Suprapubic skin (tissue), 4 donors: ENCODE results near the gene MYB. TPM values are rescaled to one million over a fixed set of nuclear protein-coding genes. Genes with fewer than 3 reads are reported as not detected.

Experiments
- DNase-seq, 2 donors: peaks; one replicate each; pipeline ENCODE4 v3.0.0-alpha.2; 2019; ENCODE audit warnings: low spot score in 2 of 2
- H3K27ac ChIP-seq: fragments of 200-600 bp; sonication (generic); one replicate; pipeline ENCODE4 v1.5.1; 2019
- H3K27me3 ChIP-seq: fragments of 200-600 bp; sonication (generic); one replicate; pipeline ENCODE4 v1.5.1; 2019
- H3K36me3 ChIP-seq: fragments of 200-600 bp; sonication (generic); one replicate; pipeline ENCODE4 v1.5.1; 2019
- H3K4me1 ChIP-seq: fragments of 200-600 bp; sonication (generic); one replicate; pipeline ENCODE4 v1.5.1; 2019
- H3K4me3 ChIP-seq: fragments of 200-600 bp; sonication (generic); one replicate; pipeline ENCODE4 v1.5.1; 2019; ENCODE audit warnings: mild to moderate bottlenecking
- H3K9me3 ChIP-seq: fragments of 200-600 bp; sonication (generic); one replicate; pipeline ENCODE4 v1.5.1; 2019
- CTCF ChIP-seq, 2 donors: fragments of 200-600 bp in 1 of 2; fragments of 450-650 bp in 1 of 2; sonication (generic) in 1 of 2; IDR thresholded peaks; one replicate each; pipeline ENCODE4 v1.5.1; 2016 to 2019; ENCODE audit warnings: antibody characterized with exemption in 2 of 2, mild to moderate bottlenecking in 1 of 2, moderate library complexity in 1 of 2
- EP300 ChIP-seq: sonication (generic); formaldehyde crosslinking; IDR thresholded peaks from one replicate; pipeline ENCODE4 v1.6.1; 2017; ENCODE audit warnings: antibody characterized with exemption
- POLR2A ChIP-seq, 2 donors: fragments of 450-650 bp; IDR thresholded peaks; one replicate each; pipeline ENCODE4 v1.6.1; 2017; ENCODE audit warnings: antibody characterized with exemption in 2 of 2, mild to moderate bottlenecking in 2 of 2, moderate library complexity in 2 of 2
- POLR2AphosphoS5 ChIP-seq, 3 donors: sonication (generic); formaldehyde crosslinking; IDR thresholded peaks; one replicate each; pipeline ENCODE4 v1.6.1; 2017; ENCODE audit warnings: antibody characterized with exemption in 3 of 3
- WGBS: methylation state at CpG from one replicate; pipeline ENCODE4 v1.1.5; 2018; 5-methylcytosine and 5-hydroxymethylcytosine counted together
- total RNA-seq, 4 donors: library from RNA; depleted of rRNA; stranded (reverse); fragments of >200 nt; gene quantifications; one replicate each; pipeline ENCODE4 v1.1.0, GENCODE V29; 2016

Gene MYB
- total RNA-seq, 4 donors from 2014 or later, result 5.1 to 18.0 (median 8.8) TPM

- Histone ChIP-seq H3K27me3 (peaks cover 5% of the 10 kb centered on the region), H3K9me3 (no peaks in the 10 kb centered on the region), H3K4me3 (no peak overlapping the region), H3K36me3 (no peaks in the 10 kb centered on the region), H3K27ac (no peak overlapping the region), H3K4me1 (peaks cover 23% of the 10 kb centered on the region)
- DNase-seq, result no peak
- TF ChIP-seq CTCF (IDR thresholded peaks at IDR 0.05), result no peak
- TF ChIP-seq POLR2AphosphoS5 (IDR thresholded peaks at IDR 0.05), result no peak
- no peak for TF ChIP-seq POLR2A (IDR thresholded peaks at IDR 0.05)
- no peak for TF ChIP-seq EP300
- 67% methylated on average over 2 of the region's 2 CpGs for WGBS
These were observed 1.7 kb upstream of the MYB start for GRCh38 chr6:135179372-135179771.

GRCh38 chr6:135179920-135180541 is 1.1 kb upstream of the MYB start:
- no peak for DNase-seq
- Histone ChIP-seq H3K36me3 (no peaks in the 10 kb centered on the region), H3K27ac (no peak overlapping the region), H3K27me3 (peaks cover 9% of the 10 kb centered on the region), H3K4me3 (peak overlapping the region; percentile 68), H3K4me1 (peaks cover 23% of the 10 kb centered on the region), H3K9me3 (no peaks in the 10 kb centered on the region)
- whole genome bisulfite sequencing, result 15% methylated on average over 16 of the region's 16 CpGs
- TF ChIP-seq POLR2A (IDR thresholded peaks at IDR 0.05) (no peak), EP300 (no peak), POLR2AphosphoS5 (IDR thresholded peaks at IDR 0.05) (no peak), CTCF (IDR thresholded peaks at IDR 0.05) (no peak)

GRCh38 chr6:135181333-135182070 is 394 bp downstream of the MYB start:
- peak in 1 of 2 donors; percentile 59 for DNase-seq
- under 1% methylated on average over 39 of the region's 62 CpGs for WGBS
- H3K4me1 ChIP-seq, result peaks cover 26% of the 10 kb centered on the region
- H3K4me3 ChIP-seq, result peak overlapping the region; percentile 68
- H3K9me3 ChIP-seq, result no peaks in the 10 kb centered on the region
- no peak for TF ChIP-seq POLR2AphosphoS5 (IDR thresholded peaks at IDR 0.05)
- no peak for TF ChIP-seq POLR2A (IDR thresholded peaks at IDR 0.05)
- no peak for TF ChIP-seq CTCF (IDR thresholded peaks at IDR 0.05)
- TF ChIP-seq EP300, result no peak
- peaks cover 16% of the 10 kb centered on the region for H3K27me3 ChIP-seq
- H3K27ac ChIP-seq, result no peak overlapping the region
- no peaks in the 10 kb centered on the region for H3K36me3 ChIP-seq

- Histone ChIP-seq H3K27ac (no peak overlapping the region), H3K4me3 (peak overlapping the region; percentile 68), H3K4me1 (peaks cover 26% of the 10 kb centered on the region), H3K27me3 (peaks cover 22% of the 10 kb centered on the region), H3K36me3 (no peaks in the 10 kb centered on the region), H3K9me3 (no peaks in the 10 kb centered on the region)
- no peak for TF ChIP-seq POLR2A (IDR thresholded peaks at IDR 0.05)
- no peak for TF ChIP-seq POLR2AphosphoS5 (IDR thresholded peaks at IDR 0.05)
- no peak for TF ChIP-seq EP300
- TF ChIP-seq CTCF (IDR thresholded peaks at IDR 0.05), result no peak
- no peak for DNase-seq
- under 1% methylated on average over 55 of the region's 78 CpGs for WGBS
These were observed 1.2 kb downstream of the MYB start for GRCh38 chr6:135182071-135183001.
